Muscle layer of duodenum (tissue), 2 donors: ENCODE measurements around the gene C1QTNF1.

ENCODE experiments used
- H3K27ac ChIP-seq: one replicate; pipeline ENCODE4 v1.7.0; 2013; ENCODE audit warnings: mild to moderate bottlenecking, low read length
- H3K27me3 ChIP-seq: one replicate; pipeline ENCODE4 v1.7.0; 2013; ENCODE audit warnings: low read depth, mild to moderate bottlenecking, control low read depth, low read length
- H3K36me3 ChIP-seq, 2 donors: one replicate each; pipeline ENCODE4 v1.7.0; 2013; ENCODE audit warnings: low read length in 2 of 2, control low read depth in 1 of 2, mild to moderate bottlenecking in 1 of 2; ENCODE audit not compliant: insufficient read depth in 2 of 2, control insufficient read depth in 1 of 2
- H3K4me1 ChIP-seq, 2 donors: one replicate each; pipeline ENCODE4 v1.7.0; 2013; ENCODE audit warnings: low read length in 2 of 2, mild to moderate bottlenecking in 2 of 2, control low read depth in 1 of 2, moderate library complexity in 1 of 2; ENCODE audit not compliant: insufficient read depth in 2 of 2, control insufficient read depth in 1 of 2
- H3K4me3 ChIP-seq, 2 donors: one replicate each; pipeline ENCODE4 v1.7.0; 2013; ENCODE audit warnings: low read length in 2 of 2, low read depth in 1 of 2, mild to moderate bottlenecking in 1 of 2
- H3K9me3 ChIP-seq, 2 donors: one replicate each; pipeline ENCODE4 v1.7.0; 2013; ENCODE audit warnings: low read length in 2 of 2, control low read depth in 1 of 2, mild to moderate bottlenecking in 1 of 2; ENCODE audit not compliant: control insufficient read depth in 1 of 2
- donor health status: healthy.

Gene C1QTNF1

DNA sequence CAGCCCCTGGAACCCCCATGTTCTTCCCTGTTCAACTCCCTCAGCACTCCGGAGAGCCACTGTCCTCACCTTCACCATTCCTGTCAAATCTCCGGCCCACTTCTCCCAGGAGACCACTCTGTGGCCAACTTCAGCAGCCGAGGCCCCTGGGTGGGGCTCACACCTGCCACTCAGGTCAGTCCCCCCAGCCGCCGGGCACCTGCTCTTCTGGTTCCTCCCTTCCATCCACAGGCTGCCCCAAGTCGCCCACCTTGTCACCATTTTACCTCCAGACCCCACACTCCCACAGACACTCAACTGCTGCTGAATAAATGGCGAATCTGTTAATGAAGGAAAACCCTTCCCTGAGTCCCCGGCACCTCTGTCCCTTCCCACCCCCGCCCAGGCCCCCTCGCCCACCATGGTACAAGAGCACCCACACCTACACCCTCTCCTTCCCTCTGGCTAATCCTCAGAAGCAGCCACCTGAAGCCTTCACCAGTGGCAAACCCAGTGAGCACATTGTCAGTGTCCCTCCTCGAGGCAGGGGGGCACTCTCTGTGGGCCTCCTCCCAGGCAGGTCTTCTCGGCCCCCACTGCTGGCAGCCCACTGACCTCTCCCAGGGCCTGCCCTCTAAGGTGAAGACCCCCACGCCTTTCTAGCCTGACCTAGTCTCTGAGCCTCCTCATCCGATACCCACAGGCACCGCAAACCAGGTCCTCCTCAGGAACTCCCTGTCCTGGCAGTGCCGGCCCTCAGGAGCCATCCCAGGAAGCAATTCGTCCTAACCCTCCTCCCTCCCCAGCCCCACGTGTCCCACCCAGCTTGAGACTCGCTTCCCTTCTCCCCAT lies 22.6 kb upstream of the C1QTNF1 start:
- H3K9me3 ChIP-seq: no peaks in the 10 kb centered on the region
- H3K4me3 ChIP-seq: no peak overlapping the region
- H3K27me3 ChIP-seq: no peaks in the 10 kb centered on the region
- no peak overlapping the region for H3K27ac ChIP-seq
- H3K4me1 ChIP-seq: no peaks in the 10 kb centered on the region
- peaks cover 0 to 27% of the 10 kb centered on the region in 2 donors for H3K36me3 ChIP-seq

DNA sequence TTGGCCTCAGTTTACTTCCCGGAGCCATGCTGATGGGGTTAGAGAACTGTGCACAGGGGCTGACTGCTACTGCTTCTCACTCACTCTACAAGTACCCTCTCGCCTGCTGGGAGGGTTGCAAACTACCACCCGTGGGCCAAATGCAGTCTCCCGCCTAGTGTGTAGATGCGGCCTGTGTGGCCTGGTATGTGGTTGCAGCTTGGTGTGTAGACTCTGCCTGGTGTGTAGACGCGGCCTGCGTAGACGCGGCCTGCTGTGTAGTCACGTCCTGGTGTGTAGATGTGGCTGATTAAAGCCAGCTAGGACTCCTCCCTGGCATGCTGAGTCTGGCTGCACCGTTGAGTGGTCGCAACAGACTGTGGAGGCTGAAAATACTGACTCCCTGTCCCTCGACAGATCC lies 21.7 kb upstream of the C1QTNF1 start:
- Histone ChIP-seq H3K9me3 (no peaks in the 10 kb centered on the region), H3K4me3 (no peak overlapping the region), H3K27ac (no peak overlapping the region), H3K27me3 (no peaks in the 10 kb centered on the region), H3K36me3 (peaks cover 0 to 19% of the 10 kb centered on the region in 2 donors), H3K4me1 (peaks cover 0 to 2% of the 10 kb centered on the region in 2 donors)

DNA sequence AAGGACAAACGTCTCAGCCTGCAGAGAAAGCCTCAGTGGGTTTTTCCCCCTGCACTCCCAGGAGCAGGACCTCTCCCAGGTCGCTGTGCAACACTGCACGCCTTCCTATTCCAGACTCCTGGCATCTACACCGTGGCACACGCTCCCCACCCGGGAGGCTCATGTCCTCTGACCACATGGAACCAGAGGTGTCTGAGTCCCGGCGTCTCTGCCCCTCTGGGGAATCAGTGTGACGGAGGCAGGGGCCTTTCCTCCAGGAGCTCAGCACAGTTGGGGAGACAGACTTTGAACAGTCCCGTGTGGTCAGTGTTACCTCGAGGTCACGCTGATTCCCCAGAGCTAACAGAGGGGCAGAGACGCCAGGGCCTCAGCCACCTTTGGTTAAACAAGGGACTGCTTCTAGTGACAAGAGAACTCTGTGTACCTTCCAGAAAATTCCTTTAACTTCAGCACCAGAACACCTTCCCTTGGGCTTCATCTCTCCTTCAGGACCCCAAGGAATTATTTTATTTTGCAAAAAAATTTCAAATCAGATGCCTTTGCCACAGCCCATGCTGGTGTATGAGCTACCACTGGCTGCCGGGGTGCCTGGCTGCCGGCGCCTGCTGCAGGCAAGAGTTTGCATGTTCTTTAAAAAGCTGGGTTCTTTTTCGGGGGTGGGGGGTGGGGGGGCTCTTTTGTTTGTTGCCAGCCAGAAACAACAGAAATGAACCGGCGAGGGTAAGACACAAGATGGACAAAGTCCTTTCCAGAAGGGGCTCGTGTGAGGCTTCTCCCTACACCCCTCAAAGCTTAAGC lies 21.0 kb upstream of the C1QTNF1 start:
- Histone ChIP-seq H3K27ac (peak overlapping the region; percentile 16), H3K27me3 (no peaks in the 10 kb centered on the region), H3K4me1 (peaks cover under 1 to 9% of the 10 kb centered on the region in 2 donors), H3K36me3 (peaks cover 0 to 12% of the 10 kb centered on the region in 2 donors), H3K4me3 (no peak overlapping the region), H3K9me3 (no peaks in the 10 kb centered on the region)

- H3K4me3 ChIP-seq: no peak overlapping the region
- H3K9me3 ChIP-seq: no peaks in the 10 kb centered on the region
- no peaks in the 10 kb centered on the region for H3K27me3 ChIP-seq
- H3K36me3 ChIP-seq: peaks cover 0 to 6% of the 10 kb centered on the region in 2 donors
- H3K27ac ChIP-seq: no peak overlapping the region
- peaks cover 7 to 17% of the 10 kb centered on the region in 2 donors for H3K4me1 ChIP-seq
Measured at GRCh38 chr17:79003661-79004411, 20.1 kb upstream of the C1QTNF1 start.

DNA sequence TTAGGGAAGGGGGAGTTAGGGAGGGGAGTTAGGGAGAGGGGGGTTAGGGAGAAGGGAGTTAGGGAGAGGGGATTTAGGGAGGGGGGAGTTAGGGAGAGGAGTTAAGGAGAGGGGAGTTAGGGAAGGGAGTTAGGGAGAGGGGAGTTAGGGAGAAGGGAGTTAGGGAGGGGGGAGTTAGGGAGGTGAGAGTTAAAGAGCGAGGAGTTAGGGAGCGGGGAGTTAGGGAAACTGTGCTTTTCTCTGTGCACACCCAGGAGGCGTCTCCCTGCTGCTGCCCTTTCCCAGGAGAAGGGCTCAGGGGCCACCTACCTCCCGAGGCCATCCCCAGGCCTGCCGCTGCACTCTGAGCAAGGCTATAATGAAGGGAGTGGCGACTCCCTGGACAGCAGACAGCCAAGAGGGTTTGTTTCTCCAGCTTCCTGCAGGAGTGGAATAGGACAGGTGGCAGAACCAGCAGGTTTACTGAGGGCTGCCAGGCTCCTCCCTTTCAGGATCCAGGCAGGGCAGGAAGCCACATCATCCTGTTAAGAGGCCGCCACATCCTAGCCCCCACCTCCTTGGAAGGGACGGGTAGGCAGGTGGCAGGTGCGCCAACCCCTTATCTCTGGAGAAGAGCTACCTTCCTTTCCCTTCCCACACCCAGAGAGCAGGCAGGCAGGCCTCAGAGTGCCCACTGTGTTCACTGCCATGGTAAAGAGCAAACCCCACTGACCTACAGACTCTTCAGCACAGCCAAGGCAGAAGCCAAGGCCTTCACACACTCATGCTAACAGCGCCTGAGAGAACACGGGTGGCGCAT lies 18.7 kb upstream of the C1QTNF1 start:
- Histone ChIP-seq H3K36me3 (no peaks in the 10 kb centered on the region), H3K4me3 (no peak overlapping the region), H3K9me3 (no peaks in the 10 kb centered on the region), H3K4me1 (peaks cover 10 to 20% of the 10 kb centered on the region in 2 donors), H3K27ac (peak overlapping the region; percentile 12), H3K27me3 (no peaks in the 10 kb centered on the region)

DNA sequence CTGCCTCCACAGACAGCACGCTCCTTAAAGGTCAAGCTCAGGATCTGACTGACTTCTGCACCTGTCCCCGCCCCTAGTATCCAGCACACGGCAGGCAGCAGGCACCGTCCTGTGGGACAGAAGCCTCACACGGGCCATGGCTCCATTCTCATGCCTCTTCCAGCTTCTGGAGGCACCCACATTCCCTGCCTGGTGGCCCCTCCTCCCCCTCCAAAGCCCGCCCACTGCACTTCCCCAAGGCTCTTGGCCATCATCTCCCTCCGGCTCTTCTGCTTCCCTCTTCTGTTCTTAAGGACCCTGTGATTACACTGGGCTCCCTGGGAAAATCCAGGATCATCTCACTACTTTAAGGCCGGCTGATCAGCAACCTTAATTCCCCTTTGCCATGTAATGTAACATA lies 17.9 kb upstream of the C1QTNF1 start:
- Histone ChIP-seq H3K9me3 (no peaks in the 10 kb centered on the region), H3K27ac (peak overlapping the region; percentile 12), H3K36me3 (no peaks in the 10 kb centered on the region), H3K4me3 (no peak overlapping the region), H3K4me1 (peaks cover 11 to 20% of the 10 kb centered on the region in 2 donors), H3K27me3 (no peaks in the 10 kb centered on the region)

DNA sequence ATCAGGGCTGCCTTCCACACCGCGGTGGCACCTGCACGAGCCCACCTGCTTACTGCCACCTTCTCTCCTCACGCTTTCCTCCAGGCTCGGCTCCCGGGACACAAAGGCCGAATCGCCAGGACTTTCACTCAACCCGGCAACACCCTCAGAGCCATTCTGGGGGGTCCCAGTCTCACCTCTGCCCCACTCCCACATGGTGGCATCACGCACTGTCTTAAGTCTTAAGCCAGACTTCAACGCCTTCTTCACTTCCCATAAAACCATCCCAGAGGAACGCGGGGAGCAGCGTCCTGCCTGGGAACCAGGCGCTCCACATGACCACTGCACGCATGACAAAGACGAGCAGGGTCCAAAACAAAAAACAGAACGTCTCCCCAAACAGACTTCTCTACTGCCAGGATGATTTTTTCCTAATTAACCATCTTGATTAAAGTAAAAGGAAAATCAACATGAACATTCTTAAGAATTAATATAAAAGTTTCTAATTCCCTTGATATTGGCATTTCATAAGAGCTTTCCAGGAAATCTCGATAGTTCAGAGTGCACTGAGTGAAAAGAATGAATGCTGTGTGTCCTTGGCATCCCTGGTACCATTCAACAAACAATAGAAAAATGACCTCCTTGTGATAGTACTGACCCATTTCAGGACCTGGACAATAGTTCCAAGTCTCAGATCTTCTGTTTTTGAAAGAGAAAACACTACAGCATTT lies 17.0 kb upstream of the C1QTNF1 start:
- Histone ChIP-seq H3K36me3 (no peaks in the 10 kb centered on the region), H3K4me1 (peaks cover 11 to 20% of the 10 kb centered on the region in 2 donors), H3K4me3 (no peak overlapping the region), H3K27ac (no peak overlapping the region), H3K9me3 (no peaks in the 10 kb centered on the region), H3K27me3 (no peaks in the 10 kb centered on the region)

DNA sequence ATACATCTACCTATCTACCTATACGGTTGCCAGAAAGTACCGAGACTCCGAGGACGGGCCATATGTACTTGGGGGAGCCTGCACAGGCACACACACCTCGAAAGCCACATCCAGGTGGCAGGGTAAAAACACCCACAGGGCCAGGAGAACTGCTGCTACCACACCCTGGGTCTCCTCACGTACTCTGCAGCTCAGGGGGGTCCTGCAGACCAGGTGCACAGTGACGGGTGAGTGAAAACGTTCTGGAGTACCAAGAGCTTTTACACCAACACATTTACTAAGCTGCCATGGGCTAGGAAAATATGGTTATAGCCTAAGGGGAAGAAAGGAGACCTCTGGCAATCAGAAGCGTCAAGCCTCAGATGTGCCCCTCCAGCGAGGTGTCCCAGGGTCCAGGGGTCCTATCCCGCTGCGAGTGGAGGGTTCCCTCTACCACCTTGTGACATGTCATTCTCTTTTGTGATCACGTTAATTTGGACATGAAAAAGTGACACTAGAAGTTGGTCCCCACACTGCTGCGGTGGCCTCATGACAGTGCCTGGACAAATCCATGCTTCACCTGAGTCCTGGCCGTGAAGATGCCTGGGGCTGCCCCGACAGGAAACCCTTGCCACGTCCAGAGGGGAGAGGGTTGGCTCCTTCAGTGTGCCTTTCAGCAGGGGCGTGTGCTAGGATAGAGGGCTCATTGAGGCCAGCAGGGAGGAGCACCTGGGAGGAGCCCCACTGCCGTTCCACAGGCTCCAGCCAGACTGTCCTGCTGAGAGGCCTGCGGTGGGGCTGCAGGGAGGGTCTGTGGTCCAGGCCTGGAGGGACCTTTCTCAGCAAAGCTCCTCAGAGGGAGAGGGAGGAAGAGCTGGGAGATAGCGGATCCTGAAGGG lies 16.2 kb upstream of the C1QTNF1 start:
- Histone ChIP-seq H3K36me3 (no peaks in the 10 kb centered on the region), H3K27me3 (no peaks in the 10 kb centered on the region), H3K4me1 (peaks cover 11 to 20% of the 10 kb centered on the region in 2 donors), H3K4me3 (peak overlapping the region in 1 of 2 donors; percentile 88), H3K9me3 (no peaks in the 10 kb centered on the region), H3K27ac (peak overlapping the region; percentile 76)

DNA sequence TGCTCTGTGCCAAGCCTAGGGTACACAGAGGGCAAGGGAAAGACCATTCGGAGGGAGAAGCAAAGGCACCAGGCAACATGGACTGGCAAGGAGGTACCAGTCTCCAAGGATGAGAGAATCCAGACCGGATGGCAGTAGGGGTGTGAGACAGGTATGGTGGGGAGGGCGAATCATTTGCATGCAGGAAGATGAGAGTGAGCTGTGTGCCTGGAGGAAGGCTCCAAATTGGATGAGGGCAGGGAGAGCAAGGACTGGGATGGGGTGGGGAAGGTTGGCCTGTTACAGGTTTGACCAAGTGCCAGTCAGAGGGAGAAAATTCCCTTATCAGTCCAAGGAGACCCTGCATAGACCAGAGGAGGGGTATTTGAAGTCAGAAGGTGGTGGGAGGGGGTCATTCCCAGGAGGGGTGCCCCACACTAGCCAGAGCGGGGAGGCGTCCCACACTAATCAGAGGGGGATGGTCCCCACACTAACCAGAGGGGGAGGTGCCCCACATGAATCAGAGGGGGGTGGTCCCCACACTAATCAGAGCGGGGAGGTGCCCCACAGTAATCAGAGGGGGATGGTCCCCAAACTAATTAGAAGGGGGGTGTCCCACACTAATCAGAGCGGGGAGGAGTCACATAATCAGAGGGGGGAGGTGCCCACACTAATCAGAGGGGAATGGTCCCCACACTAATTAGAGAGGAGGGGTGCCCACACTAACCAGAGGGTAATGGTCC lies 15.1 kb upstream of the C1QTNF1 start:
- peak overlapping the region; percentile 86 to 88 for H3K4me3 ChIP-seq
- no peaks in the 10 kb centered on the region for H3K9me3 ChIP-seq
- H3K4me1 ChIP-seq: peaks cover 11 to 20% of the 10 kb centered on the region in 2 donors
- no peaks in the 10 kb centered on the region for H3K27me3 ChIP-seq
- H3K27ac ChIP-seq: peak overlapping the region; percentile 76
- H3K36me3 ChIP-seq: no peaks in the 10 kb centered on the region
